GM21381 (cell line): ENCODE data around the gene ISM1.

Experiments
- ATAC-seq: cut with Tn5 transposase; IDR thresholded peaks from one replicate; pipeline ENCODE4 v1.9.1; 2021; ENCODE audit warnings: mild to moderate bottlenecking, moderate library complexity; ENCODE audit not compliant: unreplicated experiment

ISM1 gene

GRCh38 chr20:13340088-13340487, 119.0 kb downstream of the ISM1 start:
- no peak for ATAC-seq

- ATAC-seq: no peak
These were observed 120.8 kb downstream of the ISM1 start for GRCh38 chr20:13341737-13342393.

GRCh38 chr20:13342469-13343242, 121.6 kb downstream of the ISM1 start:
- no peak for ATAC-seq

- no peak for ATAC-seq
These were observed 123.6 kb downstream of the ISM1 start for GRCh38 chr20:13344671-13345070.

- ATAC-seq: no peak
These were observed 127.5 kb downstream of the ISM1 start for GRCh38 chr20:13348311-13349234.

- no peak for ATAC-seq
These were observed 128.1 kb downstream of the ISM1 start for GRCh38 chr20:13349235-13349604.
